Mucosa of descending colon (tissue), 3 donors: ENCODE results near the gene SERTAD3. TPM values are rescaled to one million over a fixed set of nuclear protein-coding genes. Genes with fewer than 3 reads are reported as not detected.
A peak's percentile ranks its signal among the peaks of the same experiment; 100 is the strongest.
"Not testable (repeated sequence)": the region's sequence is repeated elsewhere in the genome, so short reads cannot be mapped to it uniquely, and the experiment has no call there.

Experiments used
- ATAC-seq: fragments of 200-7000 bp; cut with Tn5 transposase; one replicate; pipeline ENCODE4 v1.9.1; 2020; ENCODE audit warnings: mild to moderate bottlenecking, moderate library complexity
- DNase-seq, 3 donors: peaks; one replicate each; pipeline ENCODE4 v3.0.0-alpha.2; 2020
- H3K36me3 ChIP-seq: fragments of 200-600 bp; one replicate; pipeline ENCODE4 v1.8.0; 2021; ENCODE audit warnings: low read depth, mild to moderate bottlenecking
- H3K4me1 ChIP-seq: fragments of 200-600 bp; one replicate; pipeline ENCODE4 v1.8.0; 2021; ENCODE audit warnings: low read depth, mild to moderate bottlenecking
- H3K4me3 ChIP-seq: fragments of 200-600 bp; one replicate; pipeline ENCODE4 v1.8.0; 2021; ENCODE audit warnings: mild to moderate bottlenecking
- H3K9me3 ChIP-seq: fragments of 200-600 bp; one replicate; pipeline ENCODE4 v1.8.0; 2021; ENCODE audit warnings: mild to moderate bottlenecking
- intact Hi-C, 2 donors: fragments of 100-400 bp; cut with DNase I in 1 of 2; cut with micrococcal nuclease in 1 of 2; formaldehyde crosslinking; loops; one replicate each; pipeline versions ENCODE4 v1.11.0 to v1.11.1; 2022; cut with DNase I, micrococcal nuclease
- total RNA-seq, 3 donors: library from RNA; stranded (reverse); fragmentation: NEBNext Ultra II Directional in 2 of 3; extraction: Animal tissue kit (Norgen Biotek cat#: 25700) in 2 of 3; gene quantifications; one replicate each; pipeline versions ENCODE4 v1.2.1 to v1.2.4, GENCODE V29; 2021 to 2023
- TF ChIP-seq, protein P1 (sequence below): fragments of 200-600 bp; IDR thresholded peaks from one replicate; pipeline ENCODE4 v1.8.0; 2022; ENCODE audit warnings: antibody characterized with exemption, mild to moderate bottlenecking
- donor health status: DM: no; HTN: no; CAD: no; lungs with moderate emphysema.
- donor health status: DM: no; HTN: no; CAD: no.
- donor health status: DM: no; HTN: yes; CAD: no.

SERTAD3 gene
- total RNA-seq, 3 donors from 2014 or later, result 39.3 to 55.4 (median 46.2) TPM

DNA sequence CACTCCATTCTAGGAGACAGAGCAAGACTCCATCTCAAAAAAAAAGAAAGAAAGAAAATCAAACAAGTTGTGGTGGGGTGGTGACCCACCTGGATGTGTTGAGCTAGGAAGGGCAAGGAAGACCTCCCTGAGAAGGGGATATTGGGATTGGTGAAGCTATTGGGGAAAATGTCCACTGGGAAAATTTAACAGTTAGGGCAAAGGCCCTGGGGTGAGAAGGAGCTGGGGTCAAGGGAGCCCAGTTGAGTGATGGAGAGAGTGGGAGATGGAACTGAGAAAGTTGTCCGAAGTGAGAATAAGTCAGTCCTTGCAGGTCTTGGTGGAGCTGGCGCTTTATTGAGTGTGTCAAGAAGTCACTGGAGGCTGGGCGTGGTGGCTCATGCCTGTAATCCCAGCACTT is 5.9 kb downstream of the SERTAD3 start:
- H3K9me3 ChIP-seq, result no peaks in the 10 kb centered on the region
- TF ChIP-seq, protein P1, sequence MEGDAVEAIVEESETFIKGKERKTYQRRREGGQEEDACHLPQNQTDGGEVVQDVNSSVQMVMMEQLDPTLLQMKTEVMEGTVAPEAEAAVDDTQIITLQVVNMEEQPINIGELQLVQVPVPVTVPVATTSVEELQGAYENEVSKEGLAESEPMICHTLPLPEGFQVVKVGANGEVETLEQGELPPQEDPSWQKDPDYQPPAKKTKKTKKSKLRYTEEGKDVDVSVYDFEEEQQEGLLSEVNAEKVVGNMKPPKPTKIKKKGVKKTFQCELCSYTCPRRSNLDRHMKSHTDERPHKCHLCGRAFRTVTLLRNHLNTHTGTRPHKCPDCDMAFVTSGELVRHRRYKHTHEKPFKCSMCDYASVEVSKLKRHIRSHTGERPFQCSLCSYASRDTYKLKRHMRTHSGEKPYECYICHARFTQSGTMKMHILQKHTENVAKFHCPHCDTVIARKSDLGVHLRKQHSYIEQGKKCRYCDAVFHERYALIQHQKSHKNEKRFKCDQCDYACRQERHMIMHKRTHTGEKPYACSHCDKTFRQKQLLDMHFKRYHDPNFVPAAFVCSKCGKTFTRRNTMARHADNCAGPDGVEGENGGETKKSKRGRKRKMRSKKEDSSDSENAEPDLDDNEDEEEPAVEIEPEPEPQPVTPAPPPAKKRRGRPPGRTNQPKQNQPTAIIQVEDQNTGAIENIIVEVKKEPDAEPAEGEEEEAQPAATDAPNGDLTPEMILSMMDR, result no peak
- H3K4me1 ChIP-seq, result peaks cover 14% of the 10 kb centered on the region
- no peak for ATAC-seq
- intact Hi-C loops, result no loop called here
- H3K36me3 ChIP-seq, result peaks cover 4% of the 10 kb centered on the region
- no peak overlapping the region for H3K4me3 ChIP-seq
- no peak for DNase-seq

DNA sequence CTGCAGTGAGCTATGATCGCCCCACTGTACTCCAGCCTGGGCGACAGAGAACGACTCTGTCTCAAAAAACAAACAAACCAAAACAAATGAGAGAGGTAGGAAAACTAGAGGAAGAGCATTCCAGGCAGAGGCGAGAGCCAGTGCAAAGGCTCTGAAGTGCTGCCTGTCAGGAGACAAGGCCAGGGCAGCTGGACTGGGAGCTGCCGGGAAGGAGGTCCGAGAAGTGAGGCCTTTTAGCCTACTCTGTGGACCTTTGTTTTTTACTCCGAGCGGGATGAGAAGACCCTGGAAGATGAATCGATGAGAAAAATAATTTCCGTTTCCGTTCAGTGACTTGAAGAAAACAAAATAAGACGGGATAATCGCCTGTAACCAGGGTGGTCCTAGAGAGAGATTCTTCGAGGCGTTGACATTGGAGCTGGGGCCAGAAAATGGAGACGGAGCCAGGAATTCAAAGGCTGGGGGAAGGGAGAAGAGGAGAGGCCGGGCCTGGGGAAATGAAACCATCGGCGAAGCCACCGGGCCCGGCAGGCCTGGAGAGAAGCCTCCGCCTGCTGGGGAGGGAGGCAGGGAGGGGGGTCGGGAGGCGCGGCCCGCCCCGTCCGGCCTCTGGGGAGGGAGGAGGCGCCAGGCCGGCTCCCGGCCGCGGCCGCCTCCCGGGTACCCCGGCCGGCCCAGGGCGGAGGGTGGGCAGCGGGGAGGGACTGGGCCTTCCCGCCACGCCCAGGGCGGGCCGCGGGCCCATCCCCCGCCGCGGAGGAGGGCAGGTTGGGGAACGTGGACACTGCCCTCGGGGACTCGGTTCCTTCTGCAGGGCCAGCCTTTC is 10.5 kb downstream of the SERTAD3 start:
- intact Hi-C loops, result no loop called here
- TF ChIP-seq, protein P1, result no peak
- ATAC-seq (peak; percentile 97), DNase-seq (peak; percentile 90 to 95 (median 93))
- Histone ChIP-seq H3K9me3 (no peaks in the 10 kb centered on the region), H3K4me1 (peaks cover 19% of the 10 kb centered on the region), H3K36me3 (no peaks in the 10 kb centered on the region), H3K4me3 (peak overlapping the region; percentile 19)

DNA sequence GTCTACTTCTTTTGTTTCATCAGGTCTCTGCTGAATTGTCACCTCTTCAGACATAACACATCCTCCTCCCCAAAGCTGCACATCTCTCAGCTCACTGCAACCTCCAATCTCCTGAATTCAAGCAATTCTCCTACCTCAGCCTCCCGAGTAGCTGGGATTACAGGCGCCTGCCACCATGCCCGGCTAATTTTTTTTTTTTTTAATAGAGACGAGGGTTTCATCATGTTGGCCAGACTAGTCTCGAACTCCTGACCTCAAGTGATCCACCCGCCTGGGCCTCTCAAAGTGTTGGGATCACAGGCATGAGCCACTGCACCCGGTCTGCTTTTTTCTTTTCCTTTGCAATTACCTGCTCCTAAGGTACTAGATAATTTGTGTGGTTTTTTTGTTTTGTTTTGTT is 11.4 kb downstream of the SERTAD3 start:
- peaks cover 19% of the 10 kb centered on the region for H3K4me1 ChIP-seq
- H3K36me3 ChIP-seq, H3K9me3 ChIP-seq, H3K4me3 ChIP-seq, intact Hi-C loops, DNase-seq, ATAC-seq: not testable (repeated sequence)

DNA sequence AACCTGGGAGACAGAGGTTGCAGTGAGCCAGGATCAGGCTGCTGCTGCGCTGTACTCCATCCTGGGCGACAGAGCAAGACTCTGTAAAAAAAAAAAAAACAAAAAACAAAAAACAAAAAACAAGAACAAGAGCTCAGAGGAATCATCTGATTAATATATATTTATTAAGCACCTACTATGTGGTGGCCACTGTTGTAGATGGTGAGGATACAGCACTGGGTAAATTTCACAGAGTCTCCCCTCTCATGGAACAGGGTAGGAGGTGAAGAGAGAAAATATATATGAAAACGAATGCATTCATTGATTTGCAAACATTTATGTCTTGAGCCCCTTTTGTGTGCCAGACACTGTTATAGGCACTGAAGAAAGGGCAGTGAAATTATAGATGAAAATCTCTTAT is 12.4 kb downstream of the SERTAD3 start:
- TF ChIP-seq, protein P1, result no peak
- no peaks in the 10 kb centered on the region for H3K36me3 ChIP-seq
- intact Hi-C loops, result no loop called here
- no peaks in the 10 kb centered on the region for H3K9me3 ChIP-seq
- peaks cover 19% of the 10 kb centered on the region for H3K4me1 ChIP-seq
- ATAC-seq (no peak), DNase-seq (no peak)
- H3K4me3 ChIP-seq, result no peak overlapping the region

DNA sequence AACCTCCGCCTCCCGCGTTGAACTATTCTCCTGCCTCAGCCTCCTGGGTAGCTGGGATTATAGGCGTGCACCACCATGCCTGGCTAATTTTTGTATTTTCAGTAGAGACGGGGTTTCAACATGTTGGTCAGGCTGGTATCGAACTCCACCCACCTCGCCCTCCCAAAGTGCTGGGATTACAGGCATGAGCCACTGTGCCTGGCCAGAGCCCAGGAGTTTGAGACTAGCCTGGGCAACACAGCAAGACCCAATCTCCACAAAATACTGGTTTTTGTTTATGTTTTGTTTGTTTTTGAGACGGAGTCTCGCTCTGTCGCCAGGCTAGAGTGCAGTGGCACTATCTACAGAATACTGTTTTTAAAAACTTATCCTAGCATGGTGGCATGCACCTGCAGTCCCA is 13.9 kb downstream of the SERTAD3 start:
- peaks cover 19% of the 10 kb centered on the region for H3K4me1 ChIP-seq
- H3K4me3 ChIP-seq, H3K36me3 ChIP-seq, intact Hi-C loops, ATAC-seq, DNase-seq, H3K9me3 ChIP-seq: not testable (repeated sequence)

DNA sequence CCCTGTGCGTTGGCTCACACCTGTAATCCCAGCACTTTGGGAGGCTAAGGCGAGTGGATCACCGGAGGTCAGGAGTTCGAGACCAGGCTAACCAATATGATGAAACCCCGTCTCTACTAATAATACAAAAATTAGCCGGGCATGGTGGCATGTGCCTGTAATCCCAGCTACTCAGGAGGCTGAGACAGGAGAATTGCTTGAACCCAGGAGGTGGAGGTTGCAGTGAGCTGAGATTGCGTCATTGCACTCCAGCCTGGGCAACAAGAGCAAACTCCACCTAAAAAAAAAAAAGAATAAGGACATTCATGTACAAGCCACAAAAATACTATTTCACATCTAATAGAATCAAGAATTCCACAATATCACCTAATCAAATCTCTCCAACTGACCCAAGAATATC is 15.9 kb downstream of the SERTAD3 start:
- intact Hi-C loops, result not testable (repeated sequence)

DNA sequence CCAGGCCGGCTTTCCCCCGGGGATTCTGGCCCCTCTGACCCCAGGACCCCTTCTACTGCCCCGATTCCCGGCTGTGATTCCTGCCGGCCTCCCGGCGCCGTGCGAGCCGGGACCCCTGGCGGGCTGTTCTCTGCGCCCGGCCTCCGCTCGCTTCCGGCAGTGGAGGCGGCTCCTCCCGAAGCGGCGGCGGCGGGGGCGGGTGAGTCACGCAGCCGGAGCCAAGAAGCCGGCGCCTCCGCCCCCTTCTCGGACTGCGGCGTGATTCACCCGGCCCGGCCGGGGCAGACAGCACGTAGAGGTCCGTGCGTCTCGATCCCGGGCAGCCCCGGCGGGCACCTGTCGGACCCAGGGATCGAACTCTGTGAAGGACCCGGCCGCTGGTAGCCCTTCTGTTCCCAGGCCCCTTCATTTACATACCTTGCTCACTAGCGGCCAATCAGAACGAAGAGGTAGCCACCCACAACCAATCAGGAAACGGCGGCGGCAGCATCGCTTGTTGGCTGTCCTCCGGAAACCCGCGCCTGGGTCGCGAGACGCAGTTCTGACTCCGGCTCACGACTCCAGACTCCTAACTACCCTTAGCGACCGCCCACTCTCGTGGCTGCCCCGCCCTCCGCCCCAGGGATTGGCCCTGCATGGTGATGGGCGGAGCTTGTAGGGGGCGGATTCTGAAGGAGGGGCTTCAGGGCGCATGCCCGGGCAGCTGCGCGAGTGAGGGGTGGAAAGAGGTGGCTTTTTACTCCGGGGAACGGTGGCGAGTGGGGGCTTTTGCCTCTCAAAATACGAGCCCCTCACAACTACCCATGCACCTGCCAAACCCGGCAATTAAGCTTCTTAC is 18.5 kb downstream of the SERTAD3 start, which contains the start of gene SERTAD1:
TSS of gene SERTAD1 (minus strand) at position 543 of the 838 bp plus-strand sequence. CDS start 2,446 bp downstream, outside the sequence.
- Histone ChIP-seq H3K4me1 (peaks cover 18% of the 10 kb centered on the region), H3K4me3 (peak within 1 kb of the TSS; percentile 85), H3K9me3 (no peaks in the 10 kb centered on the region), H3K36me3 (no peaks in the 10 kb centered on the region)
- TF ChIP-seq, protein P1, result peak; percentile 44
- peak; percentile 100 for DNase-seq
- intact Hi-C loops, result no loop called here
- peak; percentile 88 for ATAC-seq

More for the DNA sequence above, 15.9 kb downstream of the SERTAD3 start:
- ATAC-seq, H3K36me3 ChIP-seq, DNase-seq, H3K9me3 ChIP-seq, H3K4me3 ChIP-seq: not testable (repeated sequence)
- H3K4me1 ChIP-seq, result peaks cover 24% of the 10 kb centered on the region
